Measurements from ENCODE around the gene TBC1D22A. TPM values are rescaled to one million over a fixed set of nuclear protein-coding genes. Genes with fewer than 3 reads are reported as not detected.

The TBC1D22A gene
- total RNA-seq, 2 donors from 2014 or later = 31.9 to 43.4 TPM

GRCh38 chr22:47199261-47199978 lies 437.0 kb downstream of the TBC1D22A start:
- no peak for ATAC-seq
- Mint-ChIP-seq H3K4me1 (ENCODE audit: low read depth in 2 of 2) (no peaks in the 10 kb centered on the region), H3K27me3 (no peaks in the 10 kb centered on the region), H3K9me3 (no peaks in the 10 kb centered on the region), H3K36me3 (no peaks in the 10 kb centered on the region), H3K4me3 (no peak overlapping the region), H3K27ac (no peak overlapping the region)
- DNase-seq (ENCODE audit: low spot score) = no peak

- ATAC-seq (no peak), DNase-seq (ENCODE audit: low spot score) (no peak)
- no peaks in the 10 kb centered on the region for H3K4me1 Mint-ChIP-seq (ENCODE audit: low read depth in 2 of 2)
- no peaks in the 10 kb centered on the region for H3K27me3 Mint-ChIP-seq
- H3K36me3 Mint-ChIP-seq = no peaks in the 10 kb centered on the region
- no peaks in the 10 kb centered on the region for H3K9me3 Mint-ChIP-seq
- no peak overlapping the region for H3K27ac Mint-ChIP-seq
- no peak overlapping the region for H3K4me3 Mint-ChIP-seq
Measured at GRCh38 chr22:47199979-47200272, 437.5 kb downstream of the TBC1D22A start.

- Mint-ChIP-seq H3K9me3 (no peaks in the 10 kb centered on the region), H3K27ac (no peak overlapping the region), H3K4me1 (ENCODE audit: low read depth in 2 of 2) (no peaks in the 10 kb centered on the region), H3K4me3 (no peak overlapping the region), H3K27me3 (no peaks in the 10 kb centered on the region), H3K36me3 (no peaks in the 10 kb centered on the region)
- ATAC-seq = no peak
- no peak for DNase-seq (ENCODE audit: low spot score)
Measured at GRCh38 chr22:47200273-47201051, 438.0 kb downstream of the TBC1D22A start.

- Mint-ChIP-seq H3K4me3 (no peak overlapping the region), H3K27ac (no peak overlapping the region), H3K9me3 (no peaks in the 10 kb centered on the region), H3K36me3 (no peaks in the 10 kb centered on the region), H3K27me3 (no peaks in the 10 kb centered on the region), H3K4me1 (ENCODE audit: low read depth in 2 of 2) (no peaks in the 10 kb centered on the region)
- DNase-seq (ENCODE audit: low spot score) (peak; percentile 16), ATAC-seq (no peak)
Measured at GRCh38 chr22:47201186-47201995, 438.9 kb downstream of the TBC1D22A start.

- Mint-ChIP-seq H3K36me3 (no peaks in the 10 kb centered on the region), H3K27ac (no peak overlapping the region), H3K27me3 (no peaks in the 10 kb centered on the region), H3K4me3 (no peak overlapping the region), H3K4me1 (ENCODE audit: low read depth in 2 of 2) (no peaks in the 10 kb centered on the region), H3K9me3 (no peaks in the 10 kb centered on the region)
- peak; percentile 44 for DNase-seq (ENCODE audit: low spot score)
- no peak for ATAC-seq
Measured at GRCh38 chr22:47201996-47202818, 439.8 kb downstream of the TBC1D22A start.

GRCh38 chr22:47202819-47203553 lies 440.5 kb downstream of the TBC1D22A start:
- no peaks in the 10 kb centered on the region for H3K27me3 Mint-ChIP-seq
- no peaks in the 10 kb centered on the region for H3K9me3 Mint-ChIP-seq
- no peaks in the 10 kb centered on the region for H3K4me1 Mint-ChIP-seq (ENCODE audit: low read depth in 2 of 2)
- no peak for ATAC-seq
- no peak overlapping the region for H3K4me3 Mint-ChIP-seq
- no peak overlapping the region for H3K27ac Mint-ChIP-seq
- no peaks in the 10 kb centered on the region for H3K36me3 Mint-ChIP-seq
- peak; percentile 29 for DNase-seq (ENCODE audit: low spot score)

- Mint-ChIP-seq H3K27me3 (no peaks in the 10 kb centered on the region), H3K27ac (no peak overlapping the region), H3K9me3 (no peaks in the 10 kb centered on the region), H3K36me3 (no peaks in the 10 kb centered on the region), H3K4me1 (ENCODE audit: low read depth in 2 of 2) (no peaks in the 10 kb centered on the region), H3K4me3 (no peak overlapping the region)
- DNase-seq (ENCODE audit: low spot score) = peak; percentile 47
- ATAC-seq = no peak
Measured at GRCh38 chr22:47203554-47203991, 441.1 kb downstream of the TBC1D22A start.

- Mint-ChIP-seq H3K27ac (no peak overlapping the region), H3K4me3 (no peak overlapping the region), H3K27me3 (no peaks in the 10 kb centered on the region), H3K4me1 (ENCODE audit: low read depth in 2 of 2) (no peaks in the 10 kb centered on the region), H3K9me3 (no peaks in the 10 kb centered on the region), H3K36me3 (no peaks in the 10 kb centered on the region)
- DNase-seq (ENCODE audit: low spot score) (no peak), ATAC-seq (no peak)
Measured at GRCh38 chr22:47204002-47204979, 441.8 kb downstream of the TBC1D22A start.

- DNase-seq (ENCODE audit: low spot score) (no peak), ATAC-seq (no peak)
- no peaks in the 10 kb centered on the region for H3K9me3 Mint-ChIP-seq
- no peak overlapping the region for H3K4me3 Mint-ChIP-seq
- H3K27ac Mint-ChIP-seq = no peak overlapping the region
- no peaks in the 10 kb centered on the region for H3K4me1 Mint-ChIP-seq (ENCODE audit: low read depth in 2 of 2)
- no peaks in the 10 kb centered on the region for H3K27me3 Mint-ChIP-seq
- no peaks in the 10 kb centered on the region for H3K36me3 Mint-ChIP-seq
Measured at GRCh38 chr22:47205081-47205491, 442.6 kb downstream of the TBC1D22A start.

GRCh38 chr22:47205554-47205953 lies 443.1 kb downstream of the TBC1D22A start:
- no peaks in the 10 kb centered on the region for H3K27me3 Mint-ChIP-seq
- H3K4me3 Mint-ChIP-seq = no peak overlapping the region
- no peaks in the 10 kb centered on the region for H3K9me3 Mint-ChIP-seq
- no peaks in the 10 kb centered on the region for H3K4me1 Mint-ChIP-seq (ENCODE audit: low read depth in 2 of 2)
- ATAC-seq (no peak), DNase-seq (ENCODE audit: low spot score) (no peak)
- H3K36me3 Mint-ChIP-seq = no peaks in the 10 kb centered on the region
- H3K27ac Mint-ChIP-seq = no peak overlapping the region

- DNase-seq (ENCODE audit: low spot score) (no peak), ATAC-seq (no peak)
- Mint-ChIP-seq H3K4me1 (ENCODE audit: low read depth in 2 of 2) (no peaks in the 10 kb centered on the region), H3K27ac (no peak overlapping the region), H3K27me3 (no peaks in the 10 kb centered on the region), H3K4me3 (no peak overlapping the region), H3K36me3 (no peaks in the 10 kb centered on the region), H3K9me3 (no peaks in the 10 kb centered on the region)
Measured at GRCh38 chr22:47206164-47206563, 443.7 kb downstream of the TBC1D22A start.

- Mint-ChIP-seq H3K27me3 (no peaks in the 10 kb centered on the region), H3K9me3 (no peaks in the 10 kb centered on the region), H3K4me3 (no peak overlapping the region), H3K27ac (no peak overlapping the region), H3K36me3 (no peaks in the 10 kb centered on the region), H3K4me1 (ENCODE audit: low read depth in 2 of 2) (no peaks in the 10 kb centered on the region)
- DNase-seq (ENCODE audit: low spot score) (no peak), ATAC-seq (no peak)
Measured at GRCh38 chr22:47206666-47207218, 444.3 kb downstream of the TBC1D22A start.
